OCI-M1 (cell line): ENCODE data around the gene ATP1A3.

Experiments
- DNase-seq: peaks from one replicate; lab custom pipeline; 2025; lab: John Stamatoyannopoulos, UW

The ATP1A3 gene

DNA sequence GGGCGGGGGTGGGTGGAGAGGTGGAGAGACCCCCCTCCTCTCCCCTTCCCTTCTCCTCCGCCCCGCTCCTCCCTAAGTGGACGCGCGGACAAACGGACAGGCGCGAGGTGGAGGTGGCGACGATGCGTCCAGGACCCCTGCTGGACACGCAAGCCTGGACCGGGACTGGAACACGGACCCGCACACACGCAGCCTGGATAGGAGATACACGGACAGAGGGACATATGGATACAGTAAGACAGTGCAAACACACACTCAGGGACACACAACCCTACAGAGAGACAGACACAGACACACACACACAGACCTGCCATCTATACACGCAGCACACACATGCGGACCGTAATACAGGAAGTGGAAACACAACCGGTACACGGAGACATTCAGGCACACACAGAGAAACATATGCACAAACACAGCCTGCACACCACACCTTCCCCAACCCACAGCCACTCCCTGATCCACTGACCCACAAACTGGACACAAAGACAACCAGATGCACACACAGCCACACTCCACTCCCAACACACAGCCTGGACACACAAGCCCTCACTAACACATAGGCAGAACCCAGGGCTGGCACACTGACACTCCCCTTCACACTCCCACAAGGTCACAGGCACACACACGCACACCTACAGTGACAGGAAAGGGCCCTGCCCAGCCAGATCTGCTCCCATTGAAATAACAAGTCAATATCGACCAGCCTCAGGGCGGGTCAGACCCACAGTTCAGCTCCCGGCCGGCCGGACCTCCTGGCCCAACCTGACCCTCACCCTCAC lies 65.1 kb downstream of the ATP1A3 start:
- peak; percentile 59 for DNase-seq

DNA sequence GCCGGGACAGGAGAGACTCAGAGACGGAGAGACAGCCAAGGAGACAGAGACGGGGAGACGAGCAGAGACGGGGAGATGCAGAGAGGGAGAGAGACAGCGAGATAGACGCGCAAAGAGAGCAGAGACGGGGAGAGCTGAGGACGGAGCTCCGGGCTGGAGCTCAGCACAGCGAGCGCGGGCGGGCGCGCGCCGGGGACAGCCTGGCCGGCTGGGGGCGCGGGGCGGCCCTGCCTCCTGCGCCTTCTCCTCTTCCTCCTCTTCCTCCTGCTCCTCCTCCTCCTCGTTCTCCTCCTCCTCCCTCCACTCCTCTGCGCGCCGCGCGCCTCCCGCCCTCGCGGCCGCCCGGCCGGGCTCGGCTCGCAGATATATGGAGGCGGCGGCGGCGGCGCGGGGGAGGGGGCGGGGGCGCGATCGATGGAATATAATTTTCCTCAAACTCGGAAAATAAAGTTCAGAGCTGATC lies 65.8 kb downstream of the ATP1A3 start, which contains the start of gene ERFL:
ERFL (minus strand) TSS at position 229 of the 463 bp plus-strand sequence. CDS start 15,530 bp downstream, outside the sequence.
- DNase-seq: peak; percentile 77

DNA sequence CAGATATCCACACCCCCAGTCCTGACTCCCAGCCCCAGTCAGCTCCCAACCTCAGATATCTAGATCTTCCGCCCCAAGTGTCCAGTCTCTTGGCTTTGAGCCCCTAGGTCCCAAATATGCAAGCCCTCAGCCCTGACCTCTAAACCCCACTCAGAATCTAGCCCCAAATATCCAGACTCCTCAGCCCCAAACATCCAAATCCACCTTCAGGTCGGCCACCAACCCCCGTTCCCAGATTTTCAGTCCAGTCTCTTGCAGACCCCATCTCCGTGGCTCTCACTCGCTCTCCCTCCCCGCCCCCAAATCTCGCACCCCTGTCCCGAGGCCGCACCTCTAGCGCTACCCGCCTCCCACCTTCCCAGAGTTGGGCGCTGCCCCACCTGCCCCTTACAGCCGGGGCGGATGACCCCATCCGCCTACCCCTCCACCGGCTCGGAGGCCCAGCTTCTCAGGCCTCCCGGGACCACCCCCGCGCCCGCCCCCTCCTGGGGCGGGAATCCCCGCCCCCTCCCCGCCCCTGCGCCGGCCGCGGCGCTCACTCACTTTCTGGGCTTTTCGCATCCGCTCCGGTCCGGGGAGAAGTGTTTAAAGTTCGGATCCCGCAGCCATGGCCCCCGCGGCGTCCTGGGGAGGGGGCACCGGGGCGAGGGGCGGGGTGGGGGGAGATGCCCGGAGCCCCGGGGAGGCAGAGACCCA lies 66.4 kb downstream of the ATP1A3 start:
- DNase-seq: no peak

DNA sequence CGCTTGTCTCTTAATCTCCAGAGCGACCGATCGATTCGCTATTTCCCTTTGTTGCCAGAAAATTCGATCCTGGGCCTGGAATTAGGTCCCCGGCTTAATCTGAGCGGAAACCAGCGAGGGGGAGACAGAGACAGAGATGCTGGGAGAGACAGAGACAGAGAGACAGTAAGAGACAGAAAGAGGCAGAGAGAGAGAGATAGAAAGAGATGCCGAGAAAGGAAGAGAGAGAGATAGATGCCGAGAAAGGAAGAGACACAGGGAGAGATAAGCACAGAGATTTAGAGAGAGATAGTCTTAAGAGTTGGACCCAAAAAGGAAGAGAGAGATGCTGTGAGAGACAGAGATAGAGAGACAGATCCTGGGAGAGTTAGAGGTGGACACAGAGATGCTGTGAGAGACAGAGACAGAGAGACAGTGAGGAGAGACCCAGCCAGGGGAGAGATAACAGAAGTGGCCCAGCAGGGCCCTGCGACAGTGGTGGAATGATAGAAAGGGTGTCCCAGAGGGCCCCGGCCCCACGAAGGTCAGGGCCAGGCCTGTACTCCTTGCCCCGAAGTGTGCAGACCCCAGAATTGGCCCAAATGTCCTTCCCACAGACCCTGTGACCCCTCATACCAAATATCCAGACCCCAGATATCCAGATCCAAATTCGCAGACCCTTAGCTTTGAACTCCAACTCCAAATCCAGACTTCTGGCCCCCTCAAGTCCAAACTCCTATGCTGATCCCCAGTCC lies 67.1 kb downstream of the ATP1A3 start:
- no peak for DNase-seq

DNA sequence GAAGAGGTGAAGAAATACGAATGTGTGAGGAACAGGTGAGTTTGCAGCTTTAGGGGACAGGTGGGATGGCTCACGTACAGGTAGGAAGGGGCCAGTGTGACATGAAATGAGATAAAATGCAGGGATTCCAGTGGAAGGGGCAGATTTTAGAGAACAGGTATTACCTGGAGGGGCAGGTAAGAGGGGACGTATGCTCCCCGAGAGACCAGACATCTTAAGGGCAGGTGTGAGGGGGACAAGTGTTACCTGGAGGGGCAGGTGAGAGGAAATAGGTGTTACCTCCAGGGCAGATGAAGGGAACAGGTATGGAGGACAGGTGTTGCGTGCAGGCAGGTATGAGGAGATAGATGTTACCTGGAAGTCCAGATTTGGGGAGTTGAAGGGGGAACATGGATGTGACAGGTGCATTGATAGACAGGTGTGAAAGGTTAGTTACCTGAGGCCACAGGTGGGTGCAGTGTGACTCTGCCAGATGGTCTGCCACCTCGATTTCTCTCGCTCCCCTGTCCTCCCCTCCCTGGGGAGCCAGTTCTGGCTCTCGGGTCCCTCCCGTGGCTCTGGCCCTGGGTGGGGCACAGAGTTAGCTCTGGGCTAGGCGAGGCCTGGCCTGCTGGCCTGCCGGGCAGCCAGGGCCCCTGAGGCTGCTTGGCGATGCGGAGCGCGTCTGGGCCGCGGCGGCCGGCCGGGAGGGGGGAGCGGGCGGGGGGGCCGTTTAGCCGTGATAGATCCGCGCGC lies 67.8 kb downstream of the ATP1A3 start:
- DNase-seq: no peak

DNA sequence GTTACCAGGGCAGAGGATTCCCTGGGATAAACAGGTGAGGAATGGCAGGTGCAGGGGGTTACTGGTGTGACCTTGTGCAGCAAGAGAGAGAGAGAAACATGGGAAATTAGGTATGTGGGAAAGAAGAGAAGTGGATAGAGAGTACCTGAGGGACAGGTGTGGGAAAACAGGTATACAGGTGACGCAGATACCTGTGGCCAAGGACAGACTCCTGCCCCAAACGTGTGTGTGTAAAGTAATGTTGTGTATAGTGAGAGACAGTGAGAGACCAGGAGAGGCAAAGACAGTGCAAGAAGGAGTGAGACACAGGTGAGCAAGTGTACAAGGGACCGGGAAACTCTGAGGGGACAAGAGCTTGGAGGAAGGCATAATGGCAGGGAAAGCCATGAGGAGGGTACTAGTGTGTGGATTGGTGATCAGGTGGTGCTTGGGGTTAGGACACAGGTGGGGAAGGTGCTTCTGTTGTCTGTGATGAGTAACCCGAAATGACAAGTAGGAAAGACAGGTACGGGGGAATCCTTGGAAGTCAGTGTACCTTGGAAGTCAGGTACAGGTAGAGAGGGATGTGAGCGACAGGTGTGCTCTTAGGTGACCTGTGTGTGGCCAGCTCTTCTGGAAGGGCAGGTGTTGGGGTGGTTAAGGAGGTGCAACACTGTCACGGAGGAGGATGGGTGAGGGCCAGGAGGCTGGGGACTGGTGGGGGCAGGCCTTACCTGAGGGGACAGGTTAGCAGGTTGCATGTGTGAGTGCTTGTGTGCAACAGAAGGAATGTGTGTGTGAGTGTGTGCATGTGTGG lies 68.6 kb downstream of the ATP1A3 start:
- no peak for DNase-seq

DNA sequence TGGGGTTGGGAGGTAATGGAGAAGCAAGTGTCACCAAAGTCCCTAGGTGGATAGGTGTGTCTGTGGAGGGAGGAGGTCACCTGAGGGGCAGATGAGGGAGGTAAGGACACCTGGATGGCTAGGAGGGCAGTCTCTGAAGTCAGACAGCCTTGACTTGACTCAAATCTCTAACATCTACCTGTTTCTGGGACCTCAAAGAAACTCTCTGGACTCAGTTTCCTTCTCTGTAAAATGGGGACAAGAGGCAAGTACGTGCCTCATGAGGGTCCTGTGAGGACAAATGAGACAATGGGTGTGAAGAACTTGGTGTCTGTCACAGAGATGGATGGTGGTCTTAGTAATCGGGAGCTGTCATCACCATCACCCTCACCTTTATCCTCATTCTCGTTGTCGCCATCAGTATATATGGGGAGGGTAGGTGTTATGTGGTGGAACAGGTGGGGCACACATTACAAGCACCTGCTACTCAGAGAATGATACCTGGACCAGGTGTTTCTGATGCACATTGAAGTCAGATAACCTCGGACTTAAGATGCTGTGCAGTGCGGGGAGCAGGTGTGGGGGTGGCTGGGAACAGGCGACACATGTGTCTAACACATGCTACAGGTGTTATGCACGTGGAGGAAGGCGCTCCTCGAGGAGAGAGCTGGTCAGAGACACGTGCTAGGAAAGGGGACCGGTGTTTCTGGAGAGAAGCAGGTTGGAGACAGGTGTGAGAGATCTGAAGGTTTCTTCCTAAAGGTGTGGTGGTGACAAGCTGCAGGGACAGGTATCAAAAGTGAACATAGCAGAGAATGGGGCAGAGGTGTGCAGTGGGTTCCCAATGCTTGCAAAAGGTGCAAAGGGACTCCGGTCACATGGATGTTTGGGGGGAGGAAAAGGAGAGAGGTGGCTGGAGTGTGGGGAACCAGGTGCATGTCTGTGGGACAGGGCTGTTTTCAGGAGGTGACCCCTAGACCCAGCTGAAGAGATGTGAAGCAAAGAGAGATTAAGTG lies 69.6 kb downstream of the ATP1A3 start:
- DNase-seq: no peak

DNA sequence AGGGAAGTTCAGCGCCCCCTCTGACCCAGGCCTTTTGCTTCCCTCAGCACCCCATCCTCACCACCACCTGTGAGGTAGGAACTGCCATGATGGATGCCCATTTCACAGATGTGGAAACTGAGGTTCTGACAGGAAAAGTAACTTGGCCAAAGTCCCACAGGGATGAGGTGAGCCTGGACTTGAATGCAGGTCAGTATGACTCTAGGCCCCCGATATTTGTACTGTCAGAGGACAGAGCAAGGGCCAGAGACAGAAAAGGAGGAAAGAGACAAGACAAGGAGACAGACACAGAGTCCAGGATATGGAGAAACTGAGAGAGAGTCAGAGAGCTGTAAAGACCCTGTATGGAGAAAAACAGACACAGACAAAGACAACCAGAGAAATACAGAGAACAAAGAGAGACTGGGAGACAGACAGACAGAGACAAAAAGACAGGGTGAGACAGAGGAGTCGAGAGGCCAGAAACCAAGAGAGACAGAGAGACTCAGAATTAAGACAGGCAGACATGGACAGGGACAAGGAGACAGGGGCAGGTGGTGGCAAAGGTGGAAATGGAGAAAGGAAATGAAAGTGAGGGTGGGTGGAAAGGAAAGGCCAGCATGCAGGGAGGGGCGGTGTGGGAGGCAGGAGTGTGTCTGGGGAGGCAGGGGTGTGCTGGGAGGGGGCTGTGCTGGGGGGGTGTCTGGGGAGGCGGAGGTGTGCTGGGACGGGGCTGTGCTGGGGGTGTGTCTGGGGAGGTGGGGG lies 70.8 kb downstream of the ATP1A3 start:
- no peak for DNase-seq

DNA sequence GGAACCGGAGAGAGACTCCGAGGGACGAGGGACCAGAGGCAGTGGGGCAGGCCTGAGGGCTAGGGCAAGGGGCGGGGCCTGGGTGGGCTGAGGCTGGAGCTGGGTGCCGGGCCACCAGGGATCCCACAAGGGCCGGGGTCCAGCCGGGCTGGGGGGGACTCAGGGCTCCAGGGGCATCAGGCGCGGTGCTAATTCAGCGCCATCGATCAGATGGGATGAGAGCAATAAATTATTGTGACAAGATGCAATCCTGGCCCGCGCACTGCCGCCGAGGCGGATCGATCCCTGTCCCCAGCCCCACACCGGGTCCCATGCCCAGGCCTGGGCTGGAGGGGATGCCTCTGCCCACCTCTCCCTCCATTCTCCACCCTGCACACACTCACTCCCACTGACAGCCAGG lies 71.4 kb downstream of the ATP1A3 start:
- no peak for DNase-seq

DNA sequence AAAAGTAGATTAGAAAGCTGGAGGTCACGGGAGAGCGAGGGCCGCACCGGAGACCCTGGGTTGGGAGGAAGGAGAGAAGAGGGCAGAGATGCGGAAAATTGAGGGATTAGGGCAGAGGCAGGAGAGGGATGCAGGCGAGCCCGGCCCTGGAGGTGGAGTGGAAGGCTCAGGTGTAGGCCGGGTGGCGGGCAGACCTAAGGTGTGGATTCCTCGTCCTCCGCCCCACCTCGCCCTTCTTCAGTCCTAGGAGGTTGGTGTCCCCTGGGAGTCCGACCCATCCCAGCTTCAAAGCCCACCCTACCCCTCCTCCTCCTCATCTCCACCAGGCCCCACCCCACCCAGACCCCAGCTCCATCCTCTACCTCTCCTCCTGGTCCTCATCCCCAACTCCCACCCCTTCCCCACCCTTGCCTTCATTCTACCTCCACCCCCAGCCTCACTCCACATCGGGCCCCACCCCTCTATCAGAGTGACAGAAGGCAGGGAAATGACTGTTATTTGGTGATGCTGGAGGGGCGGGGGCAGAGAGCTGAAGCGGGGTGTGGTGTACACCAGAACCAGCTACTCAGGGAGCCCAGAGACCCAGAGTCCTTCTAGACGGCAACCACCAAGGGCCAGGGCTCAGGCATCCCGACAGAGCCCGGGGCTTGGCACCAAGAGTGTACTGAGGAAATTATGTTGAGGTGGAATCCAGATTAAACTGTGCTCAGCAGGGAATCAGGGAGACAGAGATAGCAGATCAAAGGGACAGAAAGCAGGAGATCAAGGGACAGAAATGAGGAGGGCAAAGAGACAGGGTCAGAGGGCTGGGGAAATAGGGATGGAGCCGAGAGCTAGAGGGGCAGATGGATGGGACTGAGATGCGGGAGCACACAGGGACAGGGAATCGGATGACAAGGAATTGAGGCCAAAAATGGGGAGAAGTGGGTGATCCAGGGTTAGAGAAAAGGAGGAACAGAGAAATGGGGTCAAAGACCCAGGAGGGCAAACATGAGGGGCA lies 72.2 kb downstream of the ATP1A3 start:
- no peak for DNase-seq

DNA sequence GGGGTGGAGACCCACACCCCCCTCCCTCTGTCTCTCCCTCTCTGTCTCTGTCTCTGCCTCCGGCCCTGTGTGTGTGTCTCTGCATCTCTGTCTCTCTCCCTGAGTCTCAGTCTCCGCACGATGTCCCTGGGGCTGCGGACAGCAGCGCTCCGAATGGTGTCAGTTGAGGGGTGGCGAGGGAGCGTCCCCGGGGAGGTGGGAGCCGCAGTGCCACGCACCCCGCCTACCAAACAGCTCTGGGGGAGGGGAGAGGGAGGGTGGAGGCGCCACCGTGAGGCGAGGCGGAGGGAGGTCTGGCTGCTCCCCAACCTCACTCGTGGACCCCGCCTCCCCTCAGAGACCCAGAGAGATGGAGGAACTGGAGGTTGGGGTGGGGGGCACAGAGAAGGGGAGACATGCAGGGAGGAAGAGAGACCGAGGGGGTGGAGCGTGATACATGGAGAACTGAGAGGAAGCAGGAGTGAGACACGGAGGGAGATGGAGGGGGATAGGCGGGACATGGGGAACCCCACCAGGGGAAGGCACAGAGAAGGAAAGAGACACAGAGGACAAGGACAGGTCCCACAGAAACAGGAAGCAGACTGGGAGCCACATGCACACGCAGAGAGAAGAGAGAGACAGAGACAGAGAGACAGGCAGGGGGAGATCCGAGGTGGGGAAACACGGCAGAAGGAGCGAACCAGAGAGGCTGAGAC lies 73.0 kb downstream of the ATP1A3 start:
- DNase-seq: no peak

DNA sequence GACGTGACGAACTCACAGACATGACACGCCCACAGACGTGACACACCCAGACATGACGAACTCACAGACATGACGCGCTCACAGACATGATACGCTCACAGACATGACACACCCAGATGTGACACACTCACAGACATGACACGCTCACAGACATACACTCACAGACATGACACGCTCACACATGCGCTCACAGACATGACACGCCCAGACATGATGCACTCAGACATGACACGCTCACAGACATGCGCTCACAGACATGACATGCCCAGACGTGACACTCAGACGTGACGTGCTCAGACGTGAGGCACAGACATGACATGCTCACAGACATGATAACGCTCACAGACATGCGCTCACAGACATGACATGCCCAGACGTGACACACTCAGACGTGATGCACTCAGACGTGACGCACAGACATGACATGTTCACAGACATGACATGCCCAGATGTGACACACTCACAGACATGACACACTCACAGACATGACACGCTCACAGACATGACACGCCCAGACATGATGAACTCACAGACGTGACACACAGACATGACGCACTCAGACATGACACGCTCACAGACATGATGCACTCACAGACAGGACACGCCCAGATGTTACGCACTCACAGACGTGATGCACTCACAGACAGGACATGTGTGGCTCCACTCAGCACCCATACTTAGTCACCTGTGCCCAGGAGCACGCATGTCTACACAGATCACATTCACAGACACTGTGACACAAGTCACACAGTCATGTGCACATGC lies 73.9 kb downstream of the ATP1A3 start:
- DNase-seq: no peak

DNA sequence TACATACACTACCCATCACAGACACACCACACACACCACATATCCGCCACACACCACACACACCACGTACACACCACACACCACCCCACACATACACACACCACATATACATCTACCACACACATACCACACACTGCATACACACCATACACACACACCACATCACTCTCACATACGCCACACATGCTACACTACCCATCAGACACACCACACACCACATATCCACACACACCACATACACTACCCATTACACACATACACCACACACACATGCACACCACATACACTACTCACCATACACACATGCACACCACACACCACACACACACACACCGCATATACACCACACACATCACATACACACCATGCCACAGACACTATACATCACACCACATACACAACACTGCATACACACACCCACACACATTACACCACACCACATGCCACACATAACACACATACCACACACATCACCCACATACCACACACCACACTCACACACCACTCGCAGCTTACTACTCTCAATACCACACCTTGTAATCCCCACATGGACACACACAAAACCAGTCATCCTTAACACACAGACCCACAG lies 75.3 kb downstream of the ATP1A3 start:
- DNase-seq: no peak

DNA sequence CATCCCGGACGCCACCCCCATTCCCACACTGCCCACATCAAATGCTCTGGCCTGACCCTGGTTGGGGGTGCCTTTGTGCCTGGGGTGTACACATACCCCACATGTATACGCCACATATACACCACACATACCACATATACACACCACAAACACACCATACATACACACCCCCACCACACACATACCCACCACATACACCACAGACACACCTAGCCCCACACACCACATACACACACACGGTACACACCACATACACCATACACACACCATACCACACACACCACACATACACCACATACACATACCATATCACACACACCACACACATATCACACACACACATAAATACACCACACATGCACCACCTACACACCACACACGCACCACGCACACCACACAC lies 75.9 kb downstream of the ATP1A3 start:
- DNase-seq: no peak

DNA sequence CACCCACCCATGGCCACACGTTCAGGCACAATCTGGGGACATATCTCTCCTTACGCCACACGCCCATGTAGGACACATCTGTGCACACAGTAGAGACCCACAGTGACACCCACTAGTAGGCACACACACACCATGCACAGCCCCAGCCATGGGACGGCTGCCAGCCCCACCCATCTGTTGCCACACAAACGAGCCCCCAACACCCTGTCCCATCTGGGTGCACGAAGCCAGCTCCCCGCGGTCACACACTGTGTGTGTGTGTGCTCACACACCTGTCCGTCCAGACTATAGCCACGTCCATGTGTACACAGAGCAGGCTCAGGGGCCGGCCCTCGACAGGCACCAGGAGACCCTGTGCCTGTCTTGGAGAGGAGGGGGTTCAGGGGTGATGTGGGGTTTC lies 76.4 kb downstream of the ATP1A3 start:
- DNase-seq: no peak
